Measurements from ENCODE around the gene GALNT2. TPM values are rescaled to one million over a fixed set of nuclear protein-coding genes. Genes with fewer than 3 reads are reported as not detected.
A peak's percentile ranks its signal among the peaks of the same experiment; 100 is the strongest.

GALNT2 gene
- total and polyA plus RNA-seq, 9 of the 15 experiments (the other 6 are each of a cell fraction or from before 2014, with no cell fraction given): 1.6 to 106 (median 51.9) TPM

GRCh38 chr1:230138561-230139239 lies 71.7 kb downstream of the GALNT2 start (continued):
- no peak for TF ChIP-seq DNMT1 (IDR thresholded peaks at IDR 0.05)
- no peak for TF ChIP-seq DPF2 (IDR thresholded peaks at IDR 0.05)
- TF ChIP-seq EZH2 (IDR thresholded peaks at IDR 0.05; ENCODE audit: borderline replicate concordance, low read depth, low read length): no peak
- no peak for TF ChIP-seq SLC30A9 (CRISPR knock-in tag; IDR thresholded peaks at IDR 0.05)
- TF ChIP-seq THRAP3 (IDR thresholded peaks at IDR 0.05; ENCODE audit: borderline replicate concordance): no peak
- TF ChIP-seq BRD4 (IDR thresholded peaks at IDR 0.05): no peak
- peak; percentile 95 for TF ChIP-seq ZNF197 (CRISPR knock-in tag; IDR thresholded peaks at IDR 0.05; ENCODE audit: low read depth)
- peak; percentile 74; the same call in 1 of the 2 replicates for TF ChIP-seq STAT5B (CRISPR knock-in tag; IDR thresholded peaks at IDR 0.05)
- peak; percentile 94 for TF ChIP-seq ZNF41 (CRISPR knock-in tag; conservative IDR thresholded peaks at IDR 0.05)
- TF ChIP-seq NRF1 (conservative IDR thresholded peaks at IDR 0.05 in 1 of 2, IDR thresholded peaks at IDR 0.05 in 1 of 2): no peak
- TF ChIP-seq KLF16 (IDR thresholded peaks at IDR 0.05): no peak
- peak; percentile 96; the same call in 1 of the 2 replicates for TF ChIP-seq KLF6 (CRISPR knock-in tag; IDR thresholded peaks at IDR 0.05; ENCODE audit: borderline replicate concordance)
- TF ChIP-seq CBX3 (IDR thresholded peaks at IDR 0.05; ENCODE audit: borderline replicate concordance in 1 of 2, low read length in 2 of 2): no peak
- TF ChIP-seq MYC (IDR thresholded peaks at IDR 0.05; ENCODE audit: low read depth, low read length): no peak
- TF ChIP-seq MYC (CRISPR knock-in tag; IDR thresholded peaks at IDR 0.05; ENCODE audit: borderline replicate concordance, low read depth): peak; percentile 74
- TF ChIP-seq ZNF609 (CRISPR knock-in tag; IDR thresholded peaks at IDR 0.05; ENCODE audit: borderline replicate concordance): no peak
- no peak for TF ChIP-seq SP2 (IDR thresholded peaks at IDR 0.05; ENCODE audit: extremely low read depth, low read depth, low read length, poor library complexity, severe bottlenecking)
- TF ChIP-seq, protein P1, sequence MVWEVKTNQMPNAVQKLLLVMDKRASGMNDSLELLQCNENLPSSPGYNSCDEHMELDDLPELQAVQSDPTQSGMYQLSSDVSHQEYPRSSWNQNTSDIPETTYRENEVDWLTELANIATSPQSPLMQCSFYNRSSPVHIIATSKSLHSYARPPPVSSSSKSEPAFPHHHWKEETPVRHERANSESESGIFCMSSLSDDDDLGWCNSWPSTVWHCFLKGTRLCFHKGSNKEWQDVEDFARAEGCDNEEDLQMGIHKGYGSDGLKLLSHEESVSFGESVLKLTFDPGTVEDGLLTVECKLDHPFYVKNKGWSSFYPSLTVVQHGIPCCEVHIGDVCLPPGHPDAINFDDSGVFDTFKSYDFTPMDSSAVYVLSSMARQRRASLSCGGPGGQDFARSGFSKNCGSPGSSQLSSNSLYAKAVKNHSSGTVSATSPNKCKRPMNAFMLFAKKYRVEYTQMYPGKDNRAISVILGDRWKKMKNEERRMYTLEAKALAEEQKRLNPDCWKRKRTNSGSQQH (CRISPR knock-in tag; IDR thresholded peaks at IDR 0.05): no peak
- no peak for TF ChIP-seq RBM25 (IDR thresholded peaks at IDR 0.05; ENCODE audit: low read depth, low read length, severe bottlenecking)
- peak; percentile 72; the same call in 1 of the 2 replicates for TF ChIP-seq DIDO1 (tag; IDR thresholded peaks at IDR 0.05; ENCODE audit: low read depth)
- no peak for TF ChIP-seq KDM1A (IDR thresholded peaks at IDR 0.05)
- no peak for TF ChIP-seq NCOA4 (IDR thresholded peaks at IDR 0.05; ENCODE audit: partially characterized antibody)
- no peak for TF ChIP-seq SMAD2 (IDR thresholded peaks at IDR 0.05; ENCODE audit: low read depth, low read length)
- no peak for TF ChIP-seq SMARCA5 (IDR thresholded peaks at IDR 0.05)

Data from K562 (cell line).